ENCODE data around the gene GAB2.

DNA sequence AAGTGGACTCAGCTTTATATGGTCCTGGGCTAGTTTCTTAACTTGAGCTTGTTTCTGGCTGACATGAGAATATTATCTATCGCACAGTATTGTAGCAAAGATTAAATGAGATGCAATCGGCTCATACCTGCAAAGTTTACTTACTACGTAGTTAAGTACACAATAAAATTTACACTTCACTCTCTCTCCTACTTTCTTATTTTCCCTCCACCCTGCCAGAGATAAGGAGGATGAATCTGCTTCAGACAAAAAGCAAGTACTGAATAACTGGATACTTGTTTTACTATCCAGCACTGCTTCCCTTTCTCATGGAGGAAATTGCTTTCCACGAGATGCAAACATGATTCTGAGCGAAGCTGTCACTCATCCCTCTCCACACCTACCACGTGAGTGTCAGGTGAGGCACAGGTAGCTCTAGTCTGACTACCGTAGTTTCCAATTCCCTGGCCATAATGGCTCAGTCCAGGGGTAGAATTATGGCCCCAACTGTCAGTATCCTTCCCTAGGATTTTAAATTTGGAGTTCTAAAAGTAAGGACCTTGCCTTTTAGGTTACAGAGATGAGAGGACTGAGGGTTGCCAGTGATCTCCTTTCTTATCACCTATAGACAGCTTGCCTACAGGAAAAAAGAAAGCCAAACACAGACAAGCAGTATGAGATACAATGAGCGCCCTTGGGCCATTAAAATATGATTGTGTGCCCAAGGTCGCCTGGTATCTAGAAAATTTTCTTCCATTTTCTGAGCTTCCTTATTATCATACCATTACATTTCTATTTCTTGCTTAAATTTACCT, 39.8 kb downstream of the GAB2 start:
- TF ChIP-seq, protein P1, sequence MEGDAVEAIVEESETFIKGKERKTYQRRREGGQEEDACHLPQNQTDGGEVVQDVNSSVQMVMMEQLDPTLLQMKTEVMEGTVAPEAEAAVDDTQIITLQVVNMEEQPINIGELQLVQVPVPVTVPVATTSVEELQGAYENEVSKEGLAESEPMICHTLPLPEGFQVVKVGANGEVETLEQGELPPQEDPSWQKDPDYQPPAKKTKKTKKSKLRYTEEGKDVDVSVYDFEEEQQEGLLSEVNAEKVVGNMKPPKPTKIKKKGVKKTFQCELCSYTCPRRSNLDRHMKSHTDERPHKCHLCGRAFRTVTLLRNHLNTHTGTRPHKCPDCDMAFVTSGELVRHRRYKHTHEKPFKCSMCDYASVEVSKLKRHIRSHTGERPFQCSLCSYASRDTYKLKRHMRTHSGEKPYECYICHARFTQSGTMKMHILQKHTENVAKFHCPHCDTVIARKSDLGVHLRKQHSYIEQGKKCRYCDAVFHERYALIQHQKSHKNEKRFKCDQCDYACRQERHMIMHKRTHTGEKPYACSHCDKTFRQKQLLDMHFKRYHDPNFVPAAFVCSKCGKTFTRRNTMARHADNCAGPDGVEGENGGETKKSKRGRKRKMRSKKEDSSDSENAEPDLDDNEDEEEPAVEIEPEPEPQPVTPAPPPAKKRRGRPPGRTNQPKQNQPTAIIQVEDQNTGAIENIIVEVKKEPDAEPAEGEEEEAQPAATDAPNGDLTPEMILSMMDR (IDR thresholded peaks at IDR 0.05), result no peak
- TF ChIP-seq POLR2A (IDR thresholded peaks at IDR 0.05), result no peak
- no peak for TF ChIP-seq POLR2AphosphoS5 (IDR thresholded peaks at IDR 0.05)

Data from stomach (tissue), 4 donors.